ENCODE data around the gene CYP8B1. TPM values are rescaled to one million over a fixed set of nuclear protein-coding genes. Genes with fewer than 3 reads are reported as not detected.

CYP8B1 gene
- total and polyA plus RNA-seq, 8 donors, result 0.14 to 0.46 (median 0.24) TPM; not detected in 2

- ATAC-seq, result no peak
- H3K36me3 ChIP-seq, result no peaks in the 10 kb centered on the region
- H3K4me3 ChIP-seq, result no peak overlapping the region
- no peaks in the 10 kb centered on the region for H3K9me3 ChIP-seq
- no peak for TF ChIP-seq CTCF (IDR thresholded peaks at IDR 0.05)
- no peaks in the 10 kb centered on the region for H3K27me3 ChIP-seq
- DNase-seq, result no peak
- intact Hi-C loops (cut with DNase I), result no loop called here
- no peak overlapping the region for H3K27ac ChIP-seq
- no peaks in the 10 kb centered on the region for H3K4me1 ChIP-seq
These were observed 19.3 kb upstream of the CYP8B1 start for GRCh38 chr3:42894698-42895579.

DNA sequence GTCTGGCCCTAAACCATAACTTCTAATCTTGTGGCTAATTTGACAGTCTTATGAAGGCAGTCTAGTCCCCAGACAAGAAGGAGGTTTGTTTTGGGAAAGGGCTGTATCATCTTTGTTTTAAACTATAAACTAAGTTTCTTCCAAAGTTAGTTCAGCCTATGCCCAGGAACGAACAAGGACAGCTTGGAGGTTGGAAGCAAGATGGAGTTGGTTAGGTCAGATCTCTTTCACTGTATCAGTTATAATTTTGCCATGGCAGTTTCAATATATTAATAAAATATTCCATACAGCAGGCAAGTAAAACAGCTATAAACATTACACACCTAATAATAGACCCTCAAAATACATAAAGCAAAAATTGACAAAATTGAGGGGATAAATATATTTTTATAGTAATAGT, 17.1 kb upstream of the CYP8B1 start:
- no peak for TF ChIP-seq CTCF (IDR thresholded peaks at IDR 0.05)
- Histone ChIP-seq H3K36me3 (no peaks in the 10 kb centered on the region), H3K27me3 (no peaks in the 10 kb centered on the region), H3K9me3 (no peaks in the 10 kb centered on the region), H3K27ac (no peak overlapping the region), H3K4me1 (no peaks in the 10 kb centered on the region), H3K4me3 (no peak overlapping the region)
- no peak for DNase-seq
- no peak for ATAC-seq
- intact Hi-C loops (cut with DNase I), result no loop called here

GRCh38 chr3:42892169-42892568, 16.5 kb upstream of the CYP8B1 start:
- TF ChIP-seq CTCF (IDR thresholded peaks at IDR 0.05), result no peak
- Histone ChIP-seq H3K27me3 (peaks cover 0 to 3% of the 10 kb centered on the region in 2 donors), H3K4me1 (no peaks in the 10 kb centered on the region), H3K9me3 (no peaks in the 10 kb centered on the region), H3K36me3 (no peaks in the 10 kb centered on the region), H3K4me3 (no peak overlapping the region), H3K27ac (no peak overlapping the region)
- ATAC-seq (no peak), DNase-seq (no peak)
- intact Hi-C loops (cut with DNase I), result no loop called here

GRCh38 chr3:42891042-42891441, 15.4 kb upstream of the CYP8B1 start:
- Histone ChIP-seq H3K4me1 (no peaks in the 10 kb centered on the region), H3K4me3 (no peak overlapping the region), H3K27ac (no peak overlapping the region), H3K36me3 (no peaks in the 10 kb centered on the region), H3K9me3 (no peaks in the 10 kb centered on the region), H3K27me3 (peaks cover 0 to 3% of the 10 kb centered on the region in 2 donors)
- intact Hi-C loops (cut with DNase I), result no loop called here
- ATAC-seq (no peak), DNase-seq (no peak)
- TF ChIP-seq CTCF (IDR thresholded peaks at IDR 0.05), result no peak

- Histone ChIP-seq H3K4me3 (no peak overlapping the region), H3K36me3 (no peaks in the 10 kb centered on the region), H3K27ac (no peak overlapping the region), H3K9me3 (no peaks in the 10 kb centered on the region), H3K4me1 (no peaks in the 10 kb centered on the region), H3K27me3 (peaks cover 0 to 3% of the 10 kb centered on the region in 2 donors)
- intact Hi-C loops (cut with DNase I), result no loop called here
- no peak for DNase-seq
- ATAC-seq, result no peak
- no peak for TF ChIP-seq CTCF (IDR thresholded peaks at IDR 0.05)
These were observed 11.4 kb upstream of the CYP8B1 start for GRCh38 chr3:42887084-42887483.
